ENCODE measurements around the gene SHC3.

Gene SHC3

GRCh38 chr9:88972401-88972800 is 206.2 kb downstream of the SHC3 start:
- no peak overlapping the region for H3K27ac ChIP-seq
- TF ChIP-seq CTCF (IDR thresholded peaks at IDR 0.05) (no peak), ZFX (IDR thresholded peaks at IDR 0.05; ENCODE audit: borderline replicate concordance) (no peak)

GRCh38 chr9:88971131-88971960 is 207.3 kb downstream of the SHC3 start:
- TF ChIP-seq CTCF (IDR thresholded peaks at IDR 0.05) (no peak), ZFX (IDR thresholded peaks at IDR 0.05; ENCODE audit: borderline replicate concordance) (no peak)
- no peak overlapping the region for H3K27ac ChIP-seq

GRCh38 chr9:88969646-88970373 is 208.8 kb downstream of the SHC3 start:
- TF ChIP-seq ZFX (IDR thresholded peaks at IDR 0.05; ENCODE audit: borderline replicate concordance) (no peak), CTCF (IDR thresholded peaks at IDR 0.05) (no peak)
- H3K27ac ChIP-seq = no peak overlapping the region

- H3K27ac ChIP-seq = no peak overlapping the region
- TF ChIP-seq ZFX (IDR thresholded peaks at IDR 0.05; ENCODE audit: borderline replicate concordance) = no peak
- no peak for TF ChIP-seq CTCF (IDR thresholded peaks at IDR 0.05)
Observed at GRCh38 chr9:88968799-88969198, 209.8 kb downstream of the SHC3 start.

- H3K27ac ChIP-seq = no peak overlapping the region
- TF ChIP-seq CTCF (IDR thresholded peaks at IDR 0.05) (no peak), ZFX (IDR thresholded peaks at IDR 0.05; ENCODE audit: borderline replicate concordance) (no peak)
Observed at GRCh38 chr9:88966894-88967676, 211.5 kb downstream of the SHC3 start.

GRCh38 chr9:88965473-88965872 is 213.1 kb downstream of the SHC3 start:
- TF ChIP-seq ZFX (IDR thresholded peaks at IDR 0.05; ENCODE audit: borderline replicate concordance) = no peak
- TF ChIP-seq CTCF (IDR thresholded peaks at IDR 0.05) = no peak

More at GRCh38 chr9:88965473-88965872, 213.1 kb downstream of the SHC3 start:
- H3K27ac ChIP-seq = no peak overlapping the region

All from 22Rv1 (cell line).